HEK293T (cell line): Measurements from ENCODE around the gene SEL1L.

Experiments
- CTCF ChIA-PET: fragments of 350-600 bp; formaldehyde crosslinking; extraction: SDS; loops from one replicate; lab custom pipeline; 2021; ENCODE audit warnings: antibody characterized with exemption, inconsistent platforms; lab: Yijun Ruan, JAX
- POLR2A ChIA-PET: fragments of 350-600 bp; formaldehyde crosslinking; extraction: SDS; loops from one replicate; lab custom pipeline; 2020; ENCODE audit warnings: antibody characterized with exemption, inconsistent platforms; lab: Yijun Ruan, JAX
- DNase-seq: peaks from one replicate; pipeline ENCODE4 v3.0.0; 2012; ENCODE audit warnings: mixed read lengths; ENCODE audit errors: extremely low spot score
- ARNT ChIP-seq: fragments of 450-650 bp; IDR thresholded peaks from 2 replicates; pipeline ENCODE4 v1.6.1; 2017; ENCODE audit warnings: mild to moderate bottlenecking
- BHLHE40 ChIP-seq: fragments of 450-650 bp; IDR thresholded peaks from 2 replicates; pipeline ENCODE4 v1.6.1; 2016; ENCODE audit warnings: mild to moderate bottlenecking, moderate library complexity, borderline replicate concordance
- CTBP1 ChIP-seq: fragments of 450-650 bp; IDR thresholded peaks from 2 replicates; pipeline ENCODE4 v1.6.1; 2016; ENCODE audit warnings: borderline replicate concordance
- ELF4 ChIP-seq: fragments of 450-650 bp; IDR thresholded peaks from 2 replicates; pipeline ENCODE4 v1.6.1; 2017; ENCODE audit warnings: antibody characterized with exemption
- FOXA1 ChIP-seq: fragments of 450-650 bp; IDR thresholded peaks from 2 replicates; pipeline ENCODE4 v1.6.1; 2016; ENCODE audit warnings: mild to moderate bottlenecking
- FOXK2 ChIP-seq: fragments of 450-650 bp; IDR thresholded peaks from 2 replicates; pipeline ENCODE4 v1.6.1; 2016; ENCODE audit warnings: mild to moderate bottlenecking
- FOXM1 ChIP-seq: fragments of 450-650 bp; IDR thresholded peaks from 2 replicates; pipeline ENCODE4 v1.6.1; 2017; ENCODE audit warnings: mild to moderate bottlenecking, borderline replicate concordance
- HDGF ChIP-seq: fragments of 450-650 bp; IDR thresholded peaks from 2 replicates; pipeline ENCODE4 v1.6.1; 2017; ENCODE audit warnings: antibody characterized with exemption, borderline replicate concordance
- L3MBTL2 ChIP-seq: fragments of 450-650 bp; conservative IDR thresholded peaks from 2 replicates; pipeline ENCODE4 v1.6.1; 2016; ENCODE audit warnings: mild to moderate bottlenecking
- LEF1 ChIP-seq: fragments of 450-650 bp; IDR thresholded peaks from 2 replicates; pipeline ENCODE4 v1.6.1; 2017; ENCODE audit warnings: mild to moderate bottlenecking, borderline replicate concordance
- NFRKB ChIP-seq: fragments of 450-650 bp; IDR thresholded peaks from 2 replicates; pipeline ENCODE4 v1.6.1; 2016; ENCODE audit warnings: mild to moderate bottlenecking, moderate library complexity
- SP1 ChIP-seq: fragments of 450-650 bp; IDR thresholded peaks from 2 replicates; pipeline ENCODE4 v1.6.1; 2017
- SUZ12 ChIP-seq: fragments of 450-650 bp; IDR thresholded peaks from 2 replicates; pipeline ENCODE4 v1.6.1; 2016; ENCODE audit warnings: mild to moderate bottlenecking
- TARDBP ChIP-seq: fragments of 450-650 bp; IDR thresholded peaks from 2 replicates; pipeline ENCODE4 v1.6.1; 2016
- ZNF384 ChIP-seq: fragments of 450-650 bp; IDR thresholded peaks from 2 replicates; pipeline ENCODE4 v1.6.1; 2016
- TF ChIP-seq, protein P1 (sequence below): fragments of 450-650 bp; IDR thresholded peaks from 2 replicates; pipeline ENCODE4 v1.6.1; 2016

The SEL1L gene

DNA sequence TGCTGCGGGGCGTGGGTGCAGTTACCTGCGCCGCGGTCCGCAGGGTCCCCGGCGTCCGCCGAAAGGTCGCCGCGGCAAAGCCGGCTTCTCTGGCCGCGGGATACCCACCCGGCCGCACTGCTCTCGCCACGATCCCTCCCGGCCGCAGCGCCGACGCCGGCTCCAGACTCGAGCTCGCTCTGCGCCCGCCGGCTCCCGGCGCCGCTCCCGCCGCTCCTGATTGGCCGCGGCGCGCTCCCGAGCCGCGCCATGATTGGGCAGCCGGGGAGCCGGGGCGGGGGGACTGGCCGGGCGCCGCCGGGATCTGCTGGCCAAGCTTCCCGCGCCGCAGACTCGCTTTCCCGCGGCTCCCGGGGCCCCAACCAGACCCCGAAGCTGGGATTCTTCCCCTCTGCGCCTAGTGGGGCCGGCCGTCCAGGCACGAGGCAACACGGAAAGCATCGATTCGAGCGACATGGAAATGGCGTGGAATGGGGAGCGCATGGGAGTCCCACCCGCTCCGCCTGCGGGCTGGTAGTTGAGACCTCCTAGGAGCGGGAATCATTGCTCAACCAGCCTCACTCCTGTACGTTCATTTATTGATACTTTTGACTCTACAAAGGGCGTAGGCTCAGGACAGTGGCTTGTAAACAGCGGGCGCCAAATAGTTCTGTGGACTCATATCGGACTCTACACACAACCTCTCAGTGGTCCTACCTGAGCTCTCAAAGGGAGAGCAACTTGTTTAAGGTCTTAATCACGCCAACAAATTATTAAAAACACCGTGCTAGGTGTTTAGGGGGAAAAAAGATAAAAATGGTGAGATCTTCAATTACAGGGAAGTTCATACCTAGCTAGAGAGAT is 97.1 kb downstream of the SEL1L start:
- ChIA-PET POLR2A (interaction anchor here (0.6 to 1.5 kb wide), 18 partner anchors 8 to 216 kb away, joined by 3 to 12 read pairs (median 4); partner anchors contain the start of gene GTF2A1), CTCF (interaction anchor here (0.7 to 2.0 kb wide), 2 partner anchors 11 to 16 kb away, joined by 3 to 14 read pairs; no protein-coding TSS in a partner anchor)
- DNase-seq: peak; percentile 94
- peak; percentile 97 for TF ChIP-seq L3MBTL2
- TF ChIP-seq ZNF384: no peak
- no peak for TF ChIP-seq CTBP1
- TF ChIP-seq SUZ12: no peak
- TF ChIP-seq ELF4: no peak
- TF ChIP-seq FOXA1: no peak
- TF ChIP-seq NFRKB: no peak

DNA sequence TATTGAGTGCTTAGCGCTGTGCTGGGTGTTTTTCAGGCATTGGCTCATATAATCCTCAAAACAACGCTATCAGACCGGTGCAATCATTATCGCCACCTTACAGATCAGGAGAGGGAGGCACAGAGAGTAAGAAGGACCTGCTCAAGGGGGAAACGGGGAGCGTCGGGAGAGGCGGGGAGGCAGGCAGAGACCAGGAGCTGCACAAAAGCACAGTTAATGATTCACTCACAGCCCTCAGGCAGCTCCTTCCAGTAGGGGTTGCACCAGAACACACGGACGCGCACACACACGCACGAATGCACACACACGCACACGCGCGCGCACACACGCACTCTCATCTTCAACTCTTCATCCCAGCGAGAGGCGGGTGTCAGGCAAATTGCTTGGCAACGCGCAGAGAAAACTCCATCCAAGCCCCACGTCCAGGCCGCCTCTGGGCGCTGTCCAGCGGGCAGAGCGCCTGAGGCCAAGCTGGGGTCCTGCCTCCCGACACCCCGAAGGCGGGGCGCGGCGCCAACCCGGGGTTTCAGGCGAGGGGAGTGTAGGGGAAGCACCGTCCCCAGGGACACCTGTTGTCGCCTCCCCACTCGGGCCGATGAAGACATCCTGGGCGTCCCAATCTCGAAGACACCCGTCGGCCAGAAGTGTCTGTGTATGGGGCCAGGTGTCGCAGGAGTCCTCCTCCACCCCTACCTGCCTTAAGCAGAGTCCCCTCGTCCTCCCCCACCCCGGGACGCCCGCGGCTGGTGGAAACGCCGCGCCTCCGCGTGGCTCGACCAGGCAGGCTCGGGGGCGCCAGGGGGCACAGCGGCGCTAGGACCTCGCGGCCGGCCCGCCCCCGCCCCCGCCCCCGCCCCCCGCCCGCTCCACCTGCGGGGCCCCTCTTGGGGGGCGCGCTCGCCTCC is 98.0 kb downstream of the SEL1L start:
- POLR2A ChIA-PET: interaction anchor here (0.6 to 1.6 kb wide), 20 partner anchors 8 to 215 kb away, joined by 3 to 12 read pairs (median 4); partner anchors contain the start of gene GTF2A1
- TF ChIP-seq SUZ12 (no peak), L3MBTL2 (0 out of 2 replicates have a peak, but pooled peaks have one; percentile 39)
- CTCF ChIA-PET: interaction anchor here (0.6 to 2.0 kb wide), 3 partner anchors 10 to 17 kb away, joined by 3 to 14 read pairs (median 3); no protein-coding TSS in a partner anchor
- DNase-seq: peak; percentile 42

DNA sequence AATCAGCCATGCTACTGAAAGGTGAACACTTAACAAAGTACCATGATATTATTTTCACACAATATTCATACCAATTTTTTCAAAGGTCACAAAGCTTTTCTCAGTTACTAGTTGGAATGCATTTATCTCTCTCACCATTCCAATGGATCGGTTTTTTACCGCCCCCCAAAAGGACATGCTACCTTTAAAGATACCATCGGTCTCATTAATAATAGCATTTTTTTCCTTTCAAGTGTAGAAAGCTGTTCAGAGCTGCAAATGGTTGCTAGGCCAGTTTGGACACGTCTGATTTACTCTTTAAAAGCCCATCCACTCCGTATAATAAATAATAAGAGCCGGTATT is 98.6 kb downstream of the SEL1L start:
- ChIA-PET CTCF (interaction anchor here (0.6 kb wide), 1 partner anchor 12 kb away, joined by 3 read pairs; no protein-coding TSS in a partner anchor), POLR2A (interaction anchor here (0.6 to 1.6 kb wide), 4 partner anchors 10 to 214 kb away, joined by 3 to 6 read pairs (median 4); partner anchors contain the start of gene GTF2A1)
- no peak for DNase-seq

DNA sequence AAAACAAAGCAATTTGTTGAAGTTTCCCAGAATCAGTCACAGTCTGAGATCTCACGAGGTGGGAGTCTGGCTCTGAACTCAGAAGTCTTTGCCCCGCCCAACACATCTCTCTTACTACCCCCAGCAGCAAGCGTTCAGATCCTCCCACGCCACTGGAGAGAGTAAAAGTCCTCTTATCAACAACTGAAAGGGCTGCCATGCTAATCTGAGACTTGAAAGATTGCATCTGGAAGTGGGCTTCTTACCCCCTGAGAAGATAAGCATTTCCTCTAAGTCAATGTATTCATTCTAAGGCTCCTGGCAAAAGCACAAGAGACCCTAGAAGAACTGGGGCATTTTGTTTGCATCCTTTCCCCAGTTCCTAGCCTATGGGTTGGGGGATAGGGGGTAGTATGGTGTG is 99.4 kb downstream of the SEL1L start:
- ChIA-PET POLR2A (interaction anchor here (1.6 kb wide), 1 partner anchor 9 kb away, joined by 6 read pairs; no protein-coding TSS in a partner anchor), CTCF (no interaction called here)
- DNase-seq: no peak
- no peak for TF ChIP-seq BHLHE40
- TF ChIP-seq, protein P1, sequence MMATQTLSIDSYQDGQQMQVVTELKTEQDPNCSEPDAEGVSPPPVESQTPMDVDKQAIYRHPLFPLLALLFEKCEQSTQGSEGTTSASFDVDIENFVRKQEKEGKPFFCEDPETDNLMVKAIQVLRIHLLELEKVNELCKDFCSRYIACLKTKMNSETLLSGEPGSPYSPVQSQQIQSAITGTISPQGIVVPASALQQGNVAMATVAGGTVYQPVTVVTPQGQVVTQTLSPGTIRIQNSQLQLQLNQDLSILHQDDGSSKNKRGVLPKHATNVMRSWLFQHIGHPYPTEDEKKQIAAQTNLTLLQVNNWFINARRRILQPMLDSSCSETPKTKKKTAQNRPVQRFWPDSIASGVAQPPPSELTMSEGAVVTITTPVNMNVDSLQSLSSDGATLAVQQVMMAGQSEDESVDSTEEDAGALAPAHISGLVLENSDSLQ: no peak
- no peak for TF ChIP-seq NFRKB
- no peak for TF ChIP-seq ZNF384
- TF ChIP-seq ELF4: no peak
- TF ChIP-seq TARDBP: no peak

More for the DNA sequence above, 98.6 kb downstream of the SEL1L start:
- no peak for TF ChIP-seq NFRKB

DNA sequence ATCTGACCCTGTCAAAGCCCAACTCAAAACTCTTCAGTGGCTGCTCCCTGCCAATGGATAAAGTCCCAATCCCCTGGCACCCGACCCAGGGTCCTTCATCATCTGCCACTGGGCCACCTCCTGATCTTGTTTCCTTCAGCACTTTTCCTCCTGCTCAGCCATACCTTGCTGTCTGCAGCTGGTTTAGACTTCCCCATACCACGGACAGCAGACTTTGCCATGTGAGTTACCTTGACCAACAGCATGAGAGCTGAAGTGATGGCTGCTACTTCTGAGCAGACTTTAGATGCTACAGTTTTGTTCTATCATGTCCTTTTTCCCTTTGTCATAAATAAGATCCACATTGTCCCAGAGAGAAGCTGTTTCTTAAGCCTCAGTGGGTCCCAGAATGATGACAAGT is 100.3 kb downstream of the SEL1L start:
- TF ChIP-seq FOXM1 (no peak), NFRKB (no peak), TARDBP (no peak), FOXK2 (no peak), SUZ12 (no peak), CTBP1 (no peak), ARNT (no peak), HDGF (no peak), SP1 (no peak), LEF1 (no peak), ZNF384 (no peak)
- TF ChIP-seq, protein P1: no peak
- DNase-seq: no peak
- ChIA-PET CTCF (interaction anchor here (1.6 kb wide), 1 partner anchor 164 kb away, joined by 3 read pairs; no protein-coding TSS in a partner anchor), POLR2A (no interaction called here)

DNA sequence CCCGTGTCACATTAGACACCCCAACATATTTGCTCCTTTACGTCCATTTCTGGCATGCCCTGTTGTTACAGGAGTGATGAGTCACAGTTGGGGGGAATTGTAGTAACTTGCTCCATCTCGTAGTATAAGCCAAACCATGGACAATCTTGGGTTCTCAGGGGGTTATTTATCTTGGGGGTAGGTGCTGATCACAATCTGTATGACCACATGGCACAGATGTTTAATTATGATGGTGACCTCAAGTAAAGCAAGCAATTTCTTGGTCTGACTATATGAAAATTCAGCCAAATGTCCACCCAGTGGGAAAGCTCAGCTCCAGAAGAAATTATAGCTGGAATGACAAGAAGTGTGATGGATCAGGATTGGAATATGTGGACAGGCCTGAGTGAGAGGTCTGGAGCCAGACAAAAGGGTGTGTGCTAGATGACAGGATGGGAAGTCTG is 101.4 kb downstream of the SEL1L start:
- DNase-seq: no peak
- no peak for TF ChIP-seq ZNF384
- TF ChIP-seq LEF1: no peak
- TF ChIP-seq CTBP1: no peak
- TF ChIP-seq L3MBTL2: no peak
- no peak for TF ChIP-seq ELF4
- TF ChIP-seq FOXM1: no peak
- TF ChIP-seq, protein P1: no peak
- no peak for TF ChIP-seq SP1
- TF ChIP-seq TARDBP: no peak
- no peak for TF ChIP-seq BHLHE40
- no peak for TF ChIP-seq FOXK2
- no peak for TF ChIP-seq FOXA1
- no peak for TF ChIP-seq NFRKB
- TF ChIP-seq HDGF: no peak
- TF ChIP-seq ARNT: no peak
- POLR2A ChIA-PET: no interaction called here
- CTCF ChIA-PET: interaction anchor here (1.6 kb wide), 1 partner anchor 163 kb away, joined by 3 read pairs; no protein-coding TSS in a partner anchor
